Smooth muscle cell (in vitro differentiated cells): ENCODE results near the gene WDR5. TPM values are rescaled to one million over a fixed set of nuclear protein-coding genes. Genes with fewer than 3 reads are reported as not detected.

Source experiments
- DNase-seq: peaks from one replicate; lab custom pipeline; 2025; ENCODE audit not compliant: unreplicated experiment; lab: John Stamatoyannopoulos, UW
- H2AFZ ChIP-seq: fragments of 200-600 bp; sonication (generic); 2 replicates; pipeline ENCODE4 v1.6.0; 2016; ENCODE audit warnings: antibody characterized with exemption, low read depth, mild to moderate bottlenecking
- H3F3A ChIP-seq: fragments of 200-600 bp; sonication (generic); 2 replicates; pipeline ENCODE4 v1.6.0; 2017; ENCODE audit warnings: antibody characterized with exemption, low read depth
- H3K27ac ChIP-seq: fragments of 200-600 bp; sonication (generic); 2 replicates; pipeline ENCODE4 v1.5.1; 2016; ENCODE audit warnings: low read depth, mild to moderate bottlenecking
- H3K27me3 ChIP-seq: fragments of 200-600 bp; sonication (generic); 2 replicates; pipeline ENCODE4 v1.6.1; 2016; ENCODE audit warnings: low read depth, mild to moderate bottlenecking
- H3K36me3 ChIP-seq: fragments of 200-600 bp; sonication (generic); 2 replicates; pipeline ENCODE4 v1.5.1; 2016; ENCODE audit warnings: low read depth
- H3K4me1 ChIP-seq: fragments of 200-600 bp; sonication (generic); 2 replicates; pipeline ENCODE4 v1.5.1; 2016; ENCODE audit warnings: low read depth
- H3K4me2 ChIP-seq: fragments of 200-600 bp; sonication (generic); 2 replicates; pipeline ENCODE4 v1.6.0; 2016; ENCODE audit warnings: mild to moderate bottlenecking
- H3K4me3 ChIP-seq: fragments of 200-600 bp; sonication (generic); 2 replicates; pipeline ENCODE4 v1.5.1; 2016; ENCODE audit warnings: mild to moderate bottlenecking
- H3K79me2 ChIP-seq: fragments of 200-600 bp; sonication (generic); 2 replicates; pipeline ENCODE4 v1.6.0; 2016; ENCODE audit warnings: low read depth, mild to moderate bottlenecking
- H3K9ac ChIP-seq: fragments of 200-600 bp; sonication (generic); 2 replicates; pipeline ENCODE4 v1.6.0; 2016; ENCODE audit warnings: low read depth
- H3K9me3 ChIP-seq: fragments of 200-600 bp; sonication (generic); replicated peaks from 2 replicates; pipeline ENCODE4 v1.5.1; 2016; ENCODE audit warnings: low read depth
- H4K20me1 ChIP-seq: fragments of 200-600 bp; sonication (generic); 2 replicates; pipeline ENCODE4 v1.6.0; 2016; ENCODE audit warnings: low read depth
- WGBS: methylation state at CpG from one replicate; pipeline ENCODE4 v1.1.7; 2016; ENCODE audit warnings: low lambda C conversion rate; 5-methylcytosine and 5-hydroxymethylcytosine counted together
- polyA plus RNA-seq: library from polyadenylated mRNA; unstranded; fragments of >200 nt; fragmentation: Nextera tagmentation; extraction: Ambion mirVana; gene quantifications from 2 replicates; pipeline ENCODE4 v1.2.1, GENCODE V29; 2016
- total RNA-seq: library from RNA; depleted of rRNA; stranded (reverse); fragments of >200 nt; gene quantifications from 2 replicates; pipeline ENCODE4 v1.2.3, GENCODE V29; 2014
- TF ChIP-seq, protein P1 (sequence below): fragments of 200-600 bp; sonication (generic); IDR thresholded peaks from 2 replicates; pipeline ENCODE4 v1.5.1; 2017; ENCODE audit warnings: borderline replicate concordance, mild to moderate bottlenecking, antibody characterized with exemption; ENCODE audit not compliant: insufficient read depth, poor library complexity, severe bottlenecking

WDR5 gene
- total and polyA plus RNA-seq, 2 experiments from 2014 or later: 9.8 to 15.7 TPM

DNA sequence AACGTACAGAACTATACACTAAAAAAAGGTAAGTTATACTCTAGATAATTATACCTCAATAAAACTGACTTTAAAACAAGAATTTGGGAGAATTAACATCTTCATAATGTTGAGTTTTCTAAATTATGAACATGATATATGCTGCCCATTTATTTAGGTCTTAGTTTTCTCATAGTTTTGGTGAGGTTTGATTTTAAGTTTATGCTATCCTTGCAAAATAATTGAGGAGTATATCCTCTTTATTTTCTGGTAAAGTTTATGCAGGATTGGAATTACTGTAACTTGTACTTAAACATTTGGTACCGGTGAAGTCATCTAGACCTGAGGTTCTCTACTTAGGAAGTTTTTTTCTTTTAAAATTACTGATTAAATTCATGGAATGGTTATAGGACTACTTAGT is 67.3 kb downstream of the WDR5 start:
- Histone ChIP-seq H4K20me1 (no peaks in the 10 kb centered on the region), H3K27me3 (no peaks in the 10 kb centered on the region), H3K36me3 (no peaks in the 10 kb centered on the region), H3K79me2 (no peaks in the 10 kb centered on the region), H3K4me3 (no peak overlapping the region), H3F3A (no peaks in the 10 kb centered on the region), H3K9ac (no peak overlapping the region), H3K9me3 (no peaks in the 10 kb centered on the region), H3K4me1 (no peaks in the 10 kb centered on the region), H2AFZ (no peak overlapping the region), H3K4me2 (no peak overlapping the region), H3K27ac (no peak overlapping the region)
- WGBS: 88% methylated on average over 2 of the region's 2 CpGs
- TF ChIP-seq, protein P1, sequence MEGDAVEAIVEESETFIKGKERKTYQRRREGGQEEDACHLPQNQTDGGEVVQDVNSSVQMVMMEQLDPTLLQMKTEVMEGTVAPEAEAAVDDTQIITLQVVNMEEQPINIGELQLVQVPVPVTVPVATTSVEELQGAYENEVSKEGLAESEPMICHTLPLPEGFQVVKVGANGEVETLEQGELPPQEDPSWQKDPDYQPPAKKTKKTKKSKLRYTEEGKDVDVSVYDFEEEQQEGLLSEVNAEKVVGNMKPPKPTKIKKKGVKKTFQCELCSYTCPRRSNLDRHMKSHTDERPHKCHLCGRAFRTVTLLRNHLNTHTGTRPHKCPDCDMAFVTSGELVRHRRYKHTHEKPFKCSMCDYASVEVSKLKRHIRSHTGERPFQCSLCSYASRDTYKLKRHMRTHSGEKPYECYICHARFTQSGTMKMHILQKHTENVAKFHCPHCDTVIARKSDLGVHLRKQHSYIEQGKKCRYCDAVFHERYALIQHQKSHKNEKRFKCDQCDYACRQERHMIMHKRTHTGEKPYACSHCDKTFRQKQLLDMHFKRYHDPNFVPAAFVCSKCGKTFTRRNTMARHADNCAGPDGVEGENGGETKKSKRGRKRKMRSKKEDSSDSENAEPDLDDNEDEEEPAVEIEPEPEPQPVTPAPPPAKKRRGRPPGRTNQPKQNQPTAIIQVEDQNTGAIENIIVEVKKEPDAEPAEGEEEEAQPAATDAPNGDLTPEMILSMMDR: no peak
- DNase-seq: no peak

DNA sequence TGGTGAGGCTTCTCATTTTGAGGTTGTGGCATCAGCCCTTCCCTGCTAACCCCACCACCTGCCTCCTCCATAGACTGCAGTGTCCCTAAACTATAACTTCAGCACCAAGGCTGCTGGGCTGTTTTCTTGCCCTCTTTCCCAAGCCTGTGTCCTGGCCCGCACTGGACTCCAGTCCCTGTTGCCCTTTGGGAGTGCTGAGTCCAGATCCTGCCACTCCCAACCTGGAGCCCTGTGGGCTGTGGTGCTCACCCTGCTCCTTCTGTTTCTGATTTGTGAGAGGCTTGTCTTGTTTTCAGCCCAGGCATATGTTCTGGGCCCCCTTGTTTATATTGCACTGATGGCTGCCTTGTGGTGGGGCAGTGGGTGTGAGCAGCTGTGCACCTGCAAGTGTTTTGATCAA is 68.2 kb downstream of the WDR5 start:
- 80% methylated on average over 1 of the region's 1 CpG for WGBS

DNA sequence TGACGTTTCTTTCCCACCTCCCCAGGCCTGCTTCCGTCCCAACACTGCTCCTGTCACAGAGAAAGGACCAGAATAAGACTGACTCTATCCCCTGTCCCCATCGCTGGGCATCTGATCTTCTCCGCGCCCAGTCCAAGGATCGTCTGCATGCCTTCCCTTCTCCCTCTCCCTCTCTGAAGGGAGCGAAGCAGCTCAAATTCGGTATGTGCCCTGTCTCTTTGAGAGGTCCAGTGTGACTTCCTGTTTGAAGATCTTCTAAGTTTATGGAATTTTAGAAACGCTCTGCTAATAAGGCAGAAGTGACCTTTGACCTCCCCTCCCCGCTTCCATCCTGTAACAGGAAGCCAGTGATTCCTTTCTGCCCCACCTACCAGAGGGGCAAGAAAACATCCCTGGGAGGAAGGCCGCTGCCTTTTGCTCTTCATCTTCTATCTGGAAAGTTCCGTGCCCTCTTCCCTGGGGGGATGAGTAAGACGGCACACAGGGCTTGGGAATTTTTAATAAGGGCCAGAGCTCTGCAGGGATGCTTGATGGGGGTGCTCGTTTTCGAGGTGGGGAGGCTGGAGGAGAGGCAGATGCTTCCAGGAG is 69.2 kb downstream of the WDR5 start:
- H3K4me3 ChIP-seq: no peak overlapping the region
- DNase-seq: no peak
- H3K9me3 ChIP-seq: no peaks in the 10 kb centered on the region
- no peak overlapping the region for H2AFZ ChIP-seq
- no peaks in the 10 kb centered on the region for H3K27me3 ChIP-seq
- H3F3A ChIP-seq: no peaks in the 10 kb centered on the region
- no peak overlapping the region for H3K9ac ChIP-seq
- TF ChIP-seq, protein P1: no peak
- no peaks in the 10 kb centered on the region for H3K79me2 ChIP-seq
- no peaks in the 10 kb centered on the region for H4K20me1 ChIP-seq
- no peaks in the 10 kb centered on the region for H3K36me3 ChIP-seq
- H3K4me2 ChIP-seq: no peak overlapping the region
- H3K27ac ChIP-seq: no peak overlapping the region
- 85% methylated on average over 15 of the region's 15 CpGs for WGBS
- H3K4me1 ChIP-seq: no peaks in the 10 kb centered on the region

More for the DNA sequence above, 68.2 kb downstream of the WDR5 start:
- no peak overlapping the region for H3K4me2 ChIP-seq
- H3K4me1 ChIP-seq: no peaks in the 10 kb centered on the region
- no peak overlapping the region for H3K9ac ChIP-seq
- DNase-seq: no peak
- H3K27ac ChIP-seq: no peak overlapping the region
- no peak overlapping the region for H2AFZ ChIP-seq
- H3K27me3 ChIP-seq: no peaks in the 10 kb centered on the region
- no peaks in the 10 kb centered on the region for H3K9me3 ChIP-seq
- H3K4me3 ChIP-seq: no peak overlapping the region
- H3K36me3 ChIP-seq: no peaks in the 10 kb centered on the region
- H3K79me2 ChIP-seq: no peaks in the 10 kb centered on the region
- no peaks in the 10 kb centered on the region for H4K20me1 ChIP-seq
- TF ChIP-seq, protein P1: no peak
- H3F3A ChIP-seq: no peaks in the 10 kb centered on the region

DNA sequence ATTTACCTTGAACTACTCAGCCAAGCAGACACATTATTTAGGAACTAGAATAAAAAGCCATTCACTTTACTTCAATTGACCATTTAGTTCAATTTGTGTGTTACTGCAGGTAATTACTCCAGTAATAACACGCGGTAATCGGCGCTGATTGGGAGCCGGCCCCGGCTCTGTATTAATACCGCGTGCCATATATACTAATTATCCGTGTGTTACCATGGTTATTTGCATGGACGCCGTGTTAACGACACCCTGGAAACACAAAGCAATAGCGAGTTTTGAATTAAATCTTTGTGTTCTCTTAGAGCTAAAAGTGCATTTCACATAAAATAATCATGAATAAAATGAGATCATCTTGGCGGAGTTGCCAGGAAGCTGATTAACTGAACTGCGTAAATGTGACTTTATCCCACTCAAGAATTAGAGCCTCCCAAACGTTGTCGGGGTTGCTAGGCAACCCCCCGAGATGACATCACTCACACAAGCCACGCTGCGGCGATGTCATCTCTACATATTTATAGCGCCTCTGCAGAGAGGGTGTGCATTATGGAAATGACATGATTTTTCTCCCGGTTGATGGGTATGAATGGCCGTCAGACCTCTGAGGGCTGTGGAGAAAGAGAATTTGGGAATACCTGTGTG is 69.9 kb downstream of the WDR5 start:
- Histone ChIP-seq H3F3A (no peaks in the 10 kb centered on the region), H3K27ac (no peak overlapping the region), H3K4me3 (no peak overlapping the region), H3K9ac (no peak overlapping the region), H2AFZ (no peak overlapping the region), H3K79me2 (no peaks in the 10 kb centered on the region), H3K4me2 (no peak overlapping the region), H4K20me1 (no peaks in the 10 kb centered on the region), H3K36me3 (no peaks in the 10 kb centered on the region), H3K4me1 (no peaks in the 10 kb centered on the region), H3K9me3 (no peaks in the 10 kb centered on the region), H3K27me3 (no peaks in the 10 kb centered on the region)
- WGBS: 88% methylated on average over 24 of the region's 24 CpGs
- TF ChIP-seq, protein P1: no peak
- DNase-seq: no peak
